NCI-H524 treated with DMSO at 0.1 percent for 48 hours (cell line): ENCODE results near the gene NAT14.
A peak's percentile ranks its signal among the peaks of the same experiment; 100 is the strongest.

Experiments used
- DNase-seq: peaks from one replicate; lab custom pipeline; 2025; lab: John Stamatoyannopoulos, UW

Gene NAT14

GRCh38 chr19:55453511-55454260 is 31.3 kb upstream of the NAT14 start:
- no peak for DNase-seq

DNA sequence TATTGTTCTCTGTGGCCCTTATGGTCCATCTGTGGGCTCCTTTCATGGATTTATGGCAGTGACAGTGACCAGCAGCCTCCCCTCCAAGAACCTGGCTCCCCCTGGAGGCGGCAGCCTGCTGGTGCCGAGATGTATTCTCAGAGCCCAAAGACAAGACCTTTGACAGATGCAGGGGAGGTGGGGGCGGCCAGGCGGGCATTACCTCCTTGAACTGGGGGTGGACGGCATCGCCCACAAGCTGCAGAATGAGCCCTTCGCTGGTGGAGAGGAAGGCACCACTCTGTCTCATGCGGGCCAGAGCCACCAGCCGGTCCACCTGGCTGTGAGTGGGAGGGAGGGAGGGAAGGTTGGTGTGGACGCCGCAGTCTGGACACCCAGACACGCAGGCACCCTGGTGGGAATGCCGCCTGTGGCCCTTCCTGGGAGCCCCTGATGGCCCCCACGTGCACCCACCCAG is 30.2 kb upstream of the NAT14 start:
- no peak for DNase-seq

DNA sequence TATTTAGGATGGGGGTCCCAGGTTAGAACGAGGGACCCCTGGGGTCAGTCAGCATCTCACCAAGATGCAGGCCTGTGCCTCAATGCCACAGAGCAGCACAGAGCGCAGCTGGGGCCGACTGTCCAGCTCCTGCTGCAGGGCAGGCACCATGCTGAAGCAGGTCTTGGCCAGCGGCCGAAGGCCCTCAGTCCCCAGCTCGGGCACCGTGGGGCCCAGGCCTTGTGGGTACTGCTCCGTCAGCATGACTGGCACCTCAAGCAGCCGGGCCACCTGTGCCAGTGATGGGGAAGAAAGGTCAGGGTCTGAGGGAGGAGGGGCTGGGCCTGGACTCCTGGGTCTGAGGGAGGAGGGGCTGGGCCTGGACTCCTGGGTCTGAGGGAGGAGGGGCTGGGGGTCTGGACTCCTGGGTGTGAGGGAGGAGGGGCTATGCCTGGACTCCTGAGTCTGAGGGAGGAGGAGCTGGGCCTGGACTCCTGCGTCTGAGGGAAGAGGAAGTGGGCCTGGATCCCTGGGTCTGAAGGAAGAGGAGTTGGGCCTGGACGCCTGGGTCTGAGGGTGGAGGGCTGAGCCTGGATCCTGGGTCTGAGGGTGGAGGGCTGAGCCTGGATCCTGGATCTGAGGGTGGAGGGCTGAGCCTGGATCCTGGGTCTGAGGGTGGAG is 29.3 kb upstream of the NAT14 start:
- no peak for DNase-seq

DNA sequence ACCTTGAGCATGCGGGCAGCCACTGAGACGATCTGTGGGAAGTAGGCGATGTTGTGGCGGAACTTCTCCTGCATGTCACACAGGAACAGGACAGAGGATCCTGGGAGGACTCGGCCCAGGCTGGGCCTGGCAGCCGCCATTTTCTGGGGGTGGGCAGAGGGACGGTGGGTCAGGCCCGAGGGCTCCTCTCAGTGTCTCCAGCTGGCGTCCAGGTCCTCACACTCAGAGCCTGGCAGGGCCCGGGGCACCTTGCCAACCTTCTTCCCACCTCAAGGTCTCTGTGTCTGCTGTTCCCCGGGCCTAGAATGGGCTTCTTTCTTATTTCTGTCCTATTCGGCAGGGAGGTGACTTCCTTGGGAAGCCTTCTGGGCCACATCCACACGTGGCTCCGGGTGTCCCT is 28.6 kb upstream of the NAT14 start:
- DNase-seq = no peak

- no peak for DNase-seq
Observed at GRCh38 chr19:55457683-55458457, 27.1 kb upstream of the NAT14 start.

DNA sequence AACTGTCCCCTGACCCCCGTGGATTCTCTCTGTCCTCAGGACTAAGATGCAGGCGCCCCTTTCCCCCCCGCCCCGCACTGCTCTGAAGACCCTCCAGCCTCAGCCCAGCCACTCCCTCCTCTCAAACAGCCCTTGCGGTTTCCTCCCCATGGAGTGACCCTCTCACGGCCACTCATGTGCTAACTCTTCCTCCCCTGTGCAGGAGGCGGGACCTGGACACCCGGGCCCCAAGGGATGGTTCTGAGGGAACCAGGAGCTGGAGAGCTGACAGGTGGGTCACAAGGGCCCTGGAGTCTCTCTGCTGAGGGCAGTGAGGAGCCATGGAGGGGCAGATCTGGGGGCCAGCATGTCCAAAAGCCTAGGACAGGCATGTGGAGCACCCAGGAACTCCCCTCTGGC is 25.4 kb upstream of the NAT14 start:
- DNase-seq = no peak

DNA sequence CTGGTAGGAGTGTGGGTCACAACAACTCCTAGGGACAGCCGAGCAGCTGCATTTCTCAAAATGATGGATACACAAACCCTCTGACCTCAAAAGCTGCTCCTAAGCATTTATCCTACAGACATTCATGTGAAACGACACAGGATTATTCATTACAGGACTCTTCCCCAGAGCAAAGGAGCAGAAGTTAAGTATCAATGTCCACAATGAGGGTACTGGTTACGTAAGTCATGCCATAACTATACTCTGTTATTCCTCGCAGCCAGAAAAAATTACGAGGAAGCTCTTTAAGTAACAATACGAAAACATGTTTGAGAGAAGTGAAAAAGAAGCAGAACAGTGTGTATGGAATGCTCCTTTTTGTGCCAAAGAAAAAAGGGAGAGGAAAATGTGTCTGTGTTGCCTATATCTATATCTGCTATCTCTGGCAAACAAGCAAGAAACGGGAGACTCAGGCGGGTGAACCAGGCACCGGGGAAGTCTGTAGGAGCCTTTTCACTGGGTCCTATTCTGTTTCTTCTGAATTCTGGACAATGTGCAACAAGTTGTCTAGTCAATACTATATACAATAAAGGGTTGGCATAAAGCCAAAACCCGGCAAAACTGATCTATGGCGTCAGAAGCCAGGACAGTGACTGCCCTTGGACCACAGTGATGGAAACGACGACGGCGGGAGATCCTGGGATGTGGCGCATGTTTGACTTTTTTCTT is 24.9 kb upstream of the NAT14 start:
- no peak for DNase-seq

GRCh38 chr19:55460670-55461258 is 24.2 kb upstream of the NAT14 start:
- no peak for DNase-seq

GRCh38 chr19:55461259-55461973 is 23.6 kb upstream of the NAT14 start, which contains the start of gene ISOC2:
ISOC2 (minus strand) TSS chr19:55461642; CDS start chr19:55456486, 5,156 bp downstream.
- peak; percentile 57 for DNase-seq

DNA sequence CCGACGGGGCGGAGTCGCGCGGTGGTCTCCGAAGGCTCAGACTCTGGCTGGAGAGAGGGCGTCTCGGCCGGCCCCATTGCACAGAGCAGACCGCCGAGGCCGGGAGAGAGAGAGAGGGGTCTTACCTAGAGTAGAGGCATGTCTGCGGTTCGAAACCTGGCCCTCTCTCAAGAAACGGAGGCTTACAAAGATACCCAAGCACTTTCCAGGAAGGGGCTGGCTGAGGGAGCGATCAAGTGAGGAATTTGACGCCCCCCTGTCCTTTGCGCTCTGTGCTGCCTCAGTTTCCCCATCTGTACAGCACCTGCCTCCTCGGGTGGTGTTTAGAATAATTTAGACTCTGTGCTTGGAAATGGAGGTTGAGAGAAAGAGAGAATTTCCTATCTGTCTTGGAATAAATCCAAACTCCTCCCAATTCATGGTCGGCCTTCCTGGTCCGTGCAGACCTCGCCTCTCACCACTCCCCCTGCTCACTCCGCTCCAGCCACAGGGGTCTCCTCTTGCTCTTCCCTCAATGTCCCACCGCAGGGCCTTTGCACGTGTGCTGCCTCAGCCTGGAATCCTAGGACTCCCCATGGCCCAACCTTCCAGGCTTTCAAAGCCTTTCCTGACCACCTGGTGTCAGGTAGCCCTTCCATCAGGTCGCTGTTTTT is 22.9 kb upstream of the NAT14 start:
- DNase-seq = no peak

- DNase-seq = no peak
Observed at GRCh38 chr19:55462722-55463121, 22.3 kb upstream of the NAT14 start.

- DNase-seq = no peak
Observed at GRCh38 chr19:55463583-55464031, 21.4 kb upstream of the NAT14 start.

GRCh38 chr19:55464039-55464661 is 20.8 kb upstream of the NAT14 start:
- DNase-seq = no peak

DNA sequence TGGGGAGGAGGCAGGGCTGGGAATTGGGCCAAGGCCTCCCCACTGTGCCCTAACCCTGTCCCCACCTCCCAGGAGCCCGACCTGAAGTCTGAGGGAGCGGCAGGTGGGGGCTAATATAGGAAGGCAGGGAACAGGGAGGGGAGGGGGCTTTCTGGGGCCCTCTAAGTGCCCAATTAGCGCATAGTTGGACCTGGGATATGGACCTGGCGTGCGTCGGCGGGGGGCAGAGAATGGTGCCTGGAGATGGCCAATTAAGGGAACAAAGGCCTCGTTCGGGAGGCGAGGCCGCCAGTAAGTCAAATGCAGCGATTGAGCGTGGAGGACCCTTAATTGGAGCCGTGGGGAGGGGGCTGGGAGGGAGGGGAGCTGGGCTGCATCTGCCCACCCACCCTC is 20.3 kb upstream of the NAT14 start, which contains the start of gene C19orf85:
Gene C19orf85 (minus strand): TSS at position 90 of the 393 bp plus-strand sequence. CDS start 197 bp downstream, outside the sequence.
- no peak for DNase-seq

- DNase-seq = no peak
Observed at GRCh38 chr19:55465460-55466240, 19.3 kb upstream of the NAT14 start.

DNA sequence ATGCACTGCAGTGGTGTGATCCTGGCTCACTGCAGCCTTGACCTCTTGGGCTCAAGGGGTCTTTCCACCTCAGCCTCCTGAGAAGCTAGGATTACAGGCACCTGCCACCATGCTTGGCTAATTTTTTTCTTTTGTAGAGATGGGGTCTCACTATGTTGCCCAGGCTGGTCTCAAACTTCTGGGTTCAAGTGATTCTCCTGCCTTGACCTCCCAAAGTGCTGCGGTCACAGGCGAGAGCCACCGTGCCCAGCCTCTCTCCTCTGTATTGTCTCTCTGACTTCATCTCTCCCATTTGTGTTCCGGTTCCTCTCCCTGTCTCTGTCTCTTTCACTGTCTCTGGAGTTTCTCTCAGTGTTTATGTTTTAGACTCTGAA is 18.8 kb upstream of the NAT14 start:
- no peak for DNase-seq

- no peak for DNase-seq
Observed at GRCh38 chr19:55467236-55468053, 17.5 kb upstream of the NAT14 start.

GRCh38 chr19:55468054-55468393 is 17.0 kb upstream of the NAT14 start:
- no peak for DNase-seq
